Measurements from ENCODE around the gene FRMD4A. TPM values are rescaled to one million over a fixed set of nuclear protein-coding genes. Genes with fewer than 3 reads are reported as not detected.

FRMD4A gene
- total RNA-seq, 5 donors from 2014 or later (not counting 1 experiment from before 2014, with no cell fraction given), result 1.3 to 1.8 (median 1.4) TPM

GRCh38 chr10:13847201-13847631, 483.5 kb downstream of the FRMD4A start:
- ChIA-PET CTCF (no interaction called here), POLR2A (interaction anchor here in 1 of 2 donors (0.6 kb wide), 1 partner anchor 37 kb away, joined by 3 read pairs; no protein-coding TSS in a partner anchor)
- H3K4me3 Mint-ChIP-seq, result peak overlapping the region in 1 of 3 donors; percentile 50
- no peaks in the 10 kb centered on the region for H3K36me3 ChIP-seq (ENCODE audit: control insufficient read depth in 2 of 2, extremely low read depth in 1 of 2, insufficient read depth in 1 of 2, low read length in 1 of 2)
- no peaks in the 10 kb centered on the region for H3K9me3 ChIP-seq
- peaks cover 12 to 13% of the 10 kb centered on the region in 2 donors for H3K27me3 Mint-ChIP-seq
- ATAC-seq (replicated peaks in 1 of 4), result peak in 1 of 4 experiments; percentile 39
- H3K4me1 Mint-ChIP-seq, result peaks cover 16 to 18% (median 17%) of the 10 kb centered on the region in 3 donors
- H3K27ac Mint-ChIP-seq, result no peak overlapping the region
- WGBS (ENCODE audit: insufficient coverage), result 13% methylated on average over 6 of the region's 8 CpGs
- peaks cover 7 to 8% of the 10 kb centered on the region in 2 experiments for H3K4me1 ChIP-seq (ENCODE audit: control insufficient read depth in 1 of 2, extremely low read depth in 1 of 2, insufficient read depth in 2 of 2, low read length in 2 of 2)
- no peaks in the 10 kb centered on the region for H3K36me3 Mint-ChIP-seq
- no peak for DNase-seq
- no peak overlapping the region for H3K27ac ChIP-seq (ENCODE audit: low read length)
- H3K9me3 Mint-ChIP-seq, result no peaks in the 10 kb centered on the region
- no peak overlapping the region for H3K4me3 ChIP-seq (ENCODE audit: control insufficient read depth in 1 of 2, extremely low read depth in 1 of 2, low read length in 1 of 2)
- H3K27me3 ChIP-seq (replicated peaks in 1 of 2; ENCODE audit: control insufficient read depth in 2 of 2, extremely low read depth in 1 of 2, insufficient read depth in 2 of 2, low read length in 1 of 2), result peaks cover 0 to 16% of the 10 kb centered on the region in 2 experiments

GRCh38 chr10:13845897-13846296, 484.8 kb downstream of the FRMD4A start:
- Histone ChIP-seq H3K27ac (ENCODE audit: low read length) (no peak overlapping the region), H3K9me3 (no peaks in the 10 kb centered on the region), H3K27me3 (replicated peaks in 1 of 2; ENCODE audit: control insufficient read depth in 2 of 2, extremely low read depth in 1 of 2, insufficient read depth in 2 of 2, low read length in 1 of 2) (peaks cover 0 to 16% of the 10 kb centered on the region in 2 experiments), H3K4me1 (ENCODE audit: control insufficient read depth in 1 of 2, extremely low read depth in 1 of 2, insufficient read depth in 2 of 2, low read length in 2 of 2) (peaks cover 7 to 8% of the 10 kb centered on the region in 2 experiments), H3K36me3 (ENCODE audit: control insufficient read depth in 2 of 2, extremely low read depth in 1 of 2, insufficient read depth in 1 of 2, low read length in 1 of 2) (peaks cover 0 to 3% of the 10 kb centered on the region in 2 donors), H3K4me3 (ENCODE audit: control insufficient read depth in 1 of 2, extremely low read depth in 1 of 2, low read length in 1 of 2) (no peak overlapping the region)
- no peak overlapping the region for H3K27ac Mint-ChIP-seq
- peaks cover 16 to 18% (median 17%) of the 10 kb centered on the region in 3 donors for H3K4me1 Mint-ChIP-seq
- ATAC-seq (replicated peaks in 1 of 4) (no peak), DNase-seq (no peak)
- CTCF ChIA-PET, result no interaction called here
- H3K9me3 Mint-ChIP-seq, result peaks cover 0 to 8% (median 0%) of the 10 kb centered on the region in 3 donors
- no peaks in the 10 kb centered on the region for H3K36me3 Mint-ChIP-seq
- WGBS (ENCODE audit: insufficient coverage), result 86% methylated on average over 1 of the region's 4 CpGs
- H3K4me3 Mint-ChIP-seq, result no peak overlapping the region
- POLR2A ChIA-PET, result no interaction called here
- peaks cover 12 to 13% of the 10 kb centered on the region in 2 donors for H3K27me3 Mint-ChIP-seq

GRCh38 chr10:13844651-13845050, 486.1 kb downstream of the FRMD4A start:
- Mint-ChIP-seq H3K9me3 (peaks cover 0 to 8% (median 0%) of the 10 kb centered on the region in 3 donors), H3K4me1 (peaks cover 16 to 18% (median 17%) of the 10 kb centered on the region in 3 donors), H3K27ac (no peak overlapping the region), H3K36me3 (no peaks in the 10 kb centered on the region), H3K27me3 (peaks cover 12 to 13% of the 10 kb centered on the region in 2 donors), H3K4me3 (no peak overlapping the region)
- H3K4me3 ChIP-seq (ENCODE audit: control insufficient read depth in 1 of 2, extremely low read depth in 1 of 2, low read length in 1 of 2), result no peak overlapping the region
- H3K4me1 ChIP-seq (ENCODE audit: control insufficient read depth in 1 of 2, extremely low read depth in 1 of 2, insufficient read depth in 2 of 2, low read length in 2 of 2), result peaks cover 7 to 8% of the 10 kb centered on the region in 2 experiments
- H3K36me3 ChIP-seq (ENCODE audit: control insufficient read depth in 2 of 2, extremely low read depth in 1 of 2, insufficient read depth in 1 of 2, low read length in 1 of 2), result peaks cover 0 to 3% of the 10 kb centered on the region in 2 donors
- DNase-seq (no peak), ATAC-seq (replicated peaks in 1 of 4) (no peak)
- H3K27ac ChIP-seq (ENCODE audit: low read length), result no peak overlapping the region
- H3K27me3 ChIP-seq (replicated peaks in 1 of 2; ENCODE audit: control insufficient read depth in 2 of 2, extremely low read depth in 1 of 2, insufficient read depth in 2 of 2, low read length in 1 of 2), result peaks cover 0 to 16% of the 10 kb centered on the region in 2 experiments
- 94% methylated on average over 3 of the region's 7 CpGs for WGBS (ENCODE audit: insufficient coverage)
- no peaks in the 10 kb centered on the region for H3K9me3 ChIP-seq
- ChIA-PET POLR2A (no interaction called here), CTCF (no interaction called here)

- Histone ChIP-seq H3K36me3 (ENCODE audit: control insufficient read depth in 2 of 2, extremely low read depth in 1 of 2, insufficient read depth in 1 of 2, low read length in 1 of 2) (peaks cover 0 to 3% of the 10 kb centered on the region in 2 donors), H3K4me1 (ENCODE audit: control insufficient read depth in 1 of 2, extremely low read depth in 1 of 2, insufficient read depth in 2 of 2, low read length in 2 of 2) (peaks cover under 1 to 3% of the 10 kb centered on the region in 2 experiments), H3K27ac (ENCODE audit: low read length) (no peak overlapping the region), H3K9me3 (no peaks in the 10 kb centered on the region), H3K4me3 (ENCODE audit: control insufficient read depth in 1 of 2, extremely low read depth in 1 of 2, low read length in 1 of 2) (no peak overlapping the region), H3K27me3 (replicated peaks in 1 of 2; ENCODE audit: control insufficient read depth in 2 of 2, extremely low read depth in 1 of 2, insufficient read depth in 2 of 2, low read length in 1 of 2) (peaks cover 0 to 5% of the 10 kb centered on the region in 2 experiments)
- POLR2A ChIA-PET, result no interaction called here
- Mint-ChIP-seq H3K27ac (no peak overlapping the region), H3K4me1 (peaks cover 7 to 8% (median 7%) of the 10 kb centered on the region in 3 donors), H3K4me3 (no peak overlapping the region), H3K9me3 (peaks cover 0 to 8% (median 0%) of the 10 kb centered on the region in 3 donors), H3K36me3 (no peaks in the 10 kb centered on the region), H3K27me3 (peaks cover 4 to 6% of the 10 kb centered on the region in 2 donors)
- DNase-seq, result no peak
- CTCF ChIA-PET, result no interaction called here
- WGBS (ENCODE audit: insufficient coverage), result 71% methylated on average over 1 of the region's 3 CpGs
- no peak for ATAC-seq (replicated peaks in 1 of 4)
Measured at GRCh38 chr10:13842117-13842516, 488.6 kb downstream of the FRMD4A start.

- WGBS (ENCODE audit: insufficient coverage), result 100% methylated on average over 2 of the region's 3 CpGs
- H3K9me3 Mint-ChIP-seq, result peaks cover 0 to 8% (median 0%) of the 10 kb centered on the region in 3 donors
- H3K4me3 ChIP-seq (ENCODE audit: control insufficient read depth in 1 of 2, extremely low read depth in 1 of 2, low read length in 1 of 2), result no peak overlapping the region
- peaks cover 0 to 3% of the 10 kb centered on the region in 2 donors for H3K36me3 ChIP-seq (ENCODE audit: control insufficient read depth in 2 of 2, extremely low read depth in 1 of 2, insufficient read depth in 1 of 2, low read length in 1 of 2)
- H3K27ac ChIP-seq (ENCODE audit: low read length), result no peak overlapping the region
- no peaks in the 10 kb centered on the region for H3K27me3 ChIP-seq (replicated peaks in 1 of 2; ENCODE audit: control insufficient read depth in 2 of 2, extremely low read depth in 1 of 2, insufficient read depth in 2 of 2, low read length in 1 of 2)
- ATAC-seq (replicated peaks in 1 of 4) (no peak), DNase-seq (no peak)
- H3K36me3 Mint-ChIP-seq, result no peaks in the 10 kb centered on the region
- ChIA-PET CTCF (no interaction called here), POLR2A (interaction anchor here in 1 of 2 donors (0.6 kb wide), 1 partner anchor 105 kb away, joined by 3 read pairs; no protein-coding TSS in a partner anchor)
- H3K4me1 Mint-ChIP-seq, result no peaks in the 10 kb centered on the region
- no peaks in the 10 kb centered on the region for H3K27me3 Mint-ChIP-seq
- H3K9me3 ChIP-seq, result no peaks in the 10 kb centered on the region
- no peak overlapping the region for H3K4me3 Mint-ChIP-seq
- H3K4me1 ChIP-seq (ENCODE audit: control insufficient read depth in 1 of 2, extremely low read depth in 1 of 2, insufficient read depth in 2 of 2, low read length in 2 of 2), result no peaks in the 10 kb centered on the region
- no peak overlapping the region for H3K27ac Mint-ChIP-seq
Measured at GRCh38 chr10:13840036-13840435, 490.7 kb downstream of the FRMD4A start.

- Histone ChIP-seq H3K36me3 (ENCODE audit: control insufficient read depth in 2 of 2, extremely low read depth in 1 of 2, insufficient read depth in 1 of 2, low read length in 1 of 2) (peaks cover 0 to 3% of the 10 kb centered on the region in 2 donors), H3K27ac (ENCODE audit: low read length) (no peak overlapping the region), H3K27me3 (replicated peaks in 1 of 2; ENCODE audit: control insufficient read depth in 2 of 2, extremely low read depth in 1 of 2, insufficient read depth in 2 of 2, low read length in 1 of 2) (no peaks in the 10 kb centered on the region), H3K4me3 (ENCODE audit: control insufficient read depth in 1 of 2, extremely low read depth in 1 of 2, low read length in 1 of 2) (no peak overlapping the region), H3K4me1 (ENCODE audit: control insufficient read depth in 1 of 2, extremely low read depth in 1 of 2, insufficient read depth in 2 of 2, low read length in 2 of 2) (no peaks in the 10 kb centered on the region), H3K9me3 (no peaks in the 10 kb centered on the region)
- Mint-ChIP-seq H3K9me3 (peaks cover 0 to 8% (median 0%) of the 10 kb centered on the region in 3 donors), H3K4me1 (no peaks in the 10 kb centered on the region), H3K27me3 (no peaks in the 10 kb centered on the region), H3K36me3 (no peaks in the 10 kb centered on the region), H3K27ac (no peak overlapping the region), H3K4me3 (no peak overlapping the region)
- ChIA-PET POLR2A (no interaction called here), CTCF (interaction anchor here in 1 of 2 donors (0.7 kb wide), 1 partner anchor 37 kb away, joined by 6 read pairs; no protein-coding TSS in a partner anchor)
- 92% methylated on average over 5 of the region's 9 CpGs for WGBS (ENCODE audit: insufficient coverage)
- ATAC-seq (replicated peaks in 1 of 4) (no peak), DNase-seq (no peak)
Measured at GRCh38 chr10:13839430-13839990, 491.2 kb downstream of the FRMD4A start.
